Stimulated activated CD4-positive, alpha-beta T cell treated with anti-CD3 and anti-CD28 coated beads, Interleukin-1b, Interleukin-23, amount 100 ng/mL, for 24 hours (primary cell): ENCODE data around the gene PAQR4.
A peak's percentile ranks its signal among the peaks of the same experiment; 100 is the strongest.

ENCODE experiments used
- DNase-seq, 4 experiments: peaks; one replicate each; pipeline ENCODE4 v3.0.0-alpha.2; 2020; ENCODE audit warnings: low read depth in 4 of 4, low spot score in 1 of 4

Gene PAQR4

GRCh38 chr16:3020604-3021448 lies 51.7 kb downstream of the PAQR4 start:
- DNase-seq, result peak in 2 of 4 experiments; percentile 29 to 43

- DNase-seq, result peak in 3 of 4 experiments; percentile 54 to 91 (median 77)
Measured at GRCh38 chr16:3021449-3022207, 52.5 kb downstream of the PAQR4 start.

GRCh38 chr16:3022208-3022683 lies 53.1 kb downstream of the PAQR4 start:
- peak; percentile 74 to 88 (median 83) for DNase-seq

GRCh38 chr16:3022684-3023414 lies 53.7 kb downstream of the PAQR4 start:
- no peak for DNase-seq
